ENCODE measurements around the gene CHRM4. TPM values are rescaled to one million over a fixed set of nuclear protein-coding genes. Genes with fewer than 3 reads are reported as not detected.
A peak's percentile ranks its signal among the peaks of the same experiment; 100 is the strongest.

The CHRM4 gene
- total and polyA plus RNA-seq, 2 of the 13 experiments (the other 11 are each of a cell fraction or from before 2014, with no cell fraction given): 0.13 to 0.21 TPM

DNA sequence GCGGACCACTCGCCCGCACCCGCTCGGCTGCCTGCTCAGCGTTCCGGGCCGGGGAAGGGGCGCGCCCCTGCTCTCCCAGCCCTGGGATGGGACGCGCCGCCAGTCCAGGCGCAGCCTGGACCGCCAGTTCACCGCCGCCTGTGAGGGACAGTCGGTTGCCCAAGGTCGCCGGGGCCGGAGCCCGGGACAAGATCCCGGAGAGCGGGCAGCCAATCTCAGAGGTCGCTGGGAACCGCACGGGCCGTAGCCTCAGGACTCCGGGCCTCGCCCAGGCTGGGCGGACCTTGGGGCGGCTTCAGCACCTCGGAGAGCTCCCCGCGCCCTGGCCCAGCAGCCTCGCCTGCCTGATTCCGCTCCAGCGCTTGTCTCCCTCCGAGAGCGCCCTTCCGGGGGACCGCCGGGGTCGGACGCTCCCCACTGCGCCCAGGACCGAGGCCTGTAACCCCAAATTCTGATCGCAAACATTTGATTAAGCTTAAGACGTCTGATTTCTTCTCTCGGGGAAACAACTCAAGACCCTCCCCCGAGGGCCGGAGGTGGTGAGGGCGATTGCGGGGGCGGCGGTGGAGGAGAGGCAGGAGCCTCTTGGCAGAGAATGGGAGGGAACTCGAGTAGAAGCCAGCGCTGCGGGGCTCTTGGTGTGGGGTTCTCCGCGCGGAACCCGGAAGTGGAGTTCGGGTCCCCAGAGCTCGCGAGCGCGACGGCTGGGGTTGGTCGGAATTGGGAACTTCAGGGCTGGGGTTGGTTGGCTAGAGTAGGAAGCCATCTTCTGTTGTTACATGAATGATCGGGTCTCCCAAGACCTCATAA lies 1.1 kb upstream of the CHRM4 start (continued):
- TF ChIP-seq, protein P1, sequence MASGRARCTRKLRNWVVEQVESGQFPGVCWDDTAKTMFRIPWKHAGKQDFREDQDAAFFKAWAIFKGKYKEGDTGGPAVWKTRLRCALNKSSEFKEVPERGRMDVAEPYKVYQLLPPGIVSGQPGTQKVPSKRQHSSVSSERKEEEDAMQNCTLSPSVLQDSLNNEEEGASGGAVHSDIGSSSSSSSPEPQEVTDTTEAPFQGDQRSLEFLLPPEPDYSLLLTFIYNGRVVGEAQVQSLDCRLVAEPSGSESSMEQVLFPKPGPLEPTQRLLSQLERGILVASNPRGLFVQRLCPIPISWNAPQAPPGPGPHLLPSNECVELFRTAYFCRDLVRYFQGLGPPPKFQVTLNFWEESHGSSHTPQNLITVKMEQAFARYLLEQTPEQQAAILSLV (CRISPR knock-in tag; IDR thresholded peaks at IDR 0.05; ENCODE audit: borderline replicate concordance): peak; percentile 98
- TF ChIP-seq HDAC6 (IDR thresholded peaks at IDR 0.05; ENCODE audit: low read depth, low read length) (no peak), SOX6 (IDR thresholded peaks at IDR 0.05) (no peak), SOX6 (CRISPR knock-in tag; IDR thresholded peaks at IDR 0.05) (peak; percentile 73), SP2 (CRISPR knock-in tag; IDR thresholded peaks at IDR 0.05) (0 out of 2 replicates have a peak, but pooled peaks have one; percentile 47), FOXJ3 (CRISPR knock-in tag; IDR thresholded peaks at IDR 0.05; ENCODE audit: borderline replicate concordance) (peak; percentile 69), CCAR2 (optimal IDR thresholded peaks at IDR 0.05; ENCODE audit: low read depth, low read length) (no peak), ZBTB38 (CRISPR knock-in tag; IDR thresholded peaks at IDR 0.05) (peak; percentile 81), NFKB2 (CRISPR knock-in tag; IDR thresholded peaks at IDR 0.05; ENCODE audit: borderline replicate concordance) (peak; percentile 100), ZSCAN21 (CRISPR knock-in tag; IDR thresholded peaks at IDR 0.05; ENCODE audit: borderline replicate concordance) (peak; percentile 99), ZNF207 (IDR thresholded peaks at IDR 0.05; ENCODE audit: borderline replicate concordance) (no peak), JUND (CRISPR knock-in tag; IDR thresholded peaks at IDR 0.05) (peak; percentile 59; the same call in 1 of the 2 replicates), SALL2 (CRISPR knock-in tag; IDR thresholded peaks at IDR 0.05) (peak; percentile 99), BORCS8-MEF2B (CRISPR knock-in tag; IDR thresholded peaks at IDR 0.05) (peak; percentile 98), ADNP (CRISPR knock-in tag; IDR thresholded peaks at IDR 0.05) (peak; percentile 61; the same call in 1 of the 2 replicates), HOXD1 (CRISPR knock-in tag; IDR thresholded peaks at IDR 0.05) (peak; percentile 96), ZNF382 (CRISPR knock-in tag; IDR thresholded peaks at IDR 0.05; ENCODE audit: borderline replicate concordance) (no peak), XBP1 (CRISPR knock-in tag; IDR thresholded peaks at IDR 0.05) (peak; percentile 97)
- TF ChIP-seq, protein P2, sequence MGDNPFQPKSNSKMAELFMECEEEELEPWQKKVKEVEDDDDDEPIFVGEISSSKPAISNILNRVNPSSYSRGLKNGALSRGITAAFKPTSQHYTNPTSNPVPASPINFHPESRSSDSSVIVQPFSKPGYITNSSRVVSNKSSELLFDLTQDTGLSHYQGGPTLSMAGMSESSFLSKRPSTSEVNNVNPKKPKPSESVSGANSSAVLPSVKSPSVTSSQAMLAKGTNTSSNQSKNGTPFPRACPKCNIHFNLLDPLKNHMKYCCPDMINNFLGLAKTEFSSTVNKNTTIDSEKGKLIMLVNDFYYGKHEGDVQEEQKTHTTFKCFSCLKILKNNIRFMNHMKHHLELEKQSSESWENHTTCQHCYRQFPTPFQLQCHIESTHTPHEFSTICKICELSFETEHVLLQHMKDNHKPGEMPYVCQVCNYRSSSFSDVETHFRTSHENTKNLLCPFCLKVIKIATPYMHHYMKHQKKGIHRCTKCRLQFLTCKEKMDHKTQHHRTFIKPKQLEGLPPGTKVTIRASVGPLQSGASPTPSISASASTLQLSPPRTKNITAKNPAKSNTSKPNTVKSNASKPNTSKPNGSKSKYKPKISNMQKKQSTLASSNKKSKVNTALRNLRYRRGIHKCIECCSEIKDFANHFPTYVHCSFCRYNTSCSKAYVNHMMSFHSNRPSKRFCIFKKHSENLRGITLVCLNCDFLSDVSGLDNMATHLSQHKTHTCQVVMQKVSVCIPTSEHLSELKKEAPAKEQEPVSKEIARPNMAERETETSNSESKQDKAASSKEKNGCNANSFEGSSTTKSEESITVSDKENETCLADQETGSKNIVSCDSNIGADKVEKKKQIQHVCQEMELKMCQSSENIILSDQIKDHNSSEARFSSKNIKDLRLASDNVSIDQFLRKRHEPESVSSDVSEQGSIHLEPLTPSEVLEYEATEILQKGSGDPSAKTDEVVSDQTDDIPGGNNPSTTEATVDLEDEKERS (CRISPR knock-in tag; IDR thresholded peaks at IDR 0.05): peak; percentile 97
- TF ChIP-seq, protein P3, sequence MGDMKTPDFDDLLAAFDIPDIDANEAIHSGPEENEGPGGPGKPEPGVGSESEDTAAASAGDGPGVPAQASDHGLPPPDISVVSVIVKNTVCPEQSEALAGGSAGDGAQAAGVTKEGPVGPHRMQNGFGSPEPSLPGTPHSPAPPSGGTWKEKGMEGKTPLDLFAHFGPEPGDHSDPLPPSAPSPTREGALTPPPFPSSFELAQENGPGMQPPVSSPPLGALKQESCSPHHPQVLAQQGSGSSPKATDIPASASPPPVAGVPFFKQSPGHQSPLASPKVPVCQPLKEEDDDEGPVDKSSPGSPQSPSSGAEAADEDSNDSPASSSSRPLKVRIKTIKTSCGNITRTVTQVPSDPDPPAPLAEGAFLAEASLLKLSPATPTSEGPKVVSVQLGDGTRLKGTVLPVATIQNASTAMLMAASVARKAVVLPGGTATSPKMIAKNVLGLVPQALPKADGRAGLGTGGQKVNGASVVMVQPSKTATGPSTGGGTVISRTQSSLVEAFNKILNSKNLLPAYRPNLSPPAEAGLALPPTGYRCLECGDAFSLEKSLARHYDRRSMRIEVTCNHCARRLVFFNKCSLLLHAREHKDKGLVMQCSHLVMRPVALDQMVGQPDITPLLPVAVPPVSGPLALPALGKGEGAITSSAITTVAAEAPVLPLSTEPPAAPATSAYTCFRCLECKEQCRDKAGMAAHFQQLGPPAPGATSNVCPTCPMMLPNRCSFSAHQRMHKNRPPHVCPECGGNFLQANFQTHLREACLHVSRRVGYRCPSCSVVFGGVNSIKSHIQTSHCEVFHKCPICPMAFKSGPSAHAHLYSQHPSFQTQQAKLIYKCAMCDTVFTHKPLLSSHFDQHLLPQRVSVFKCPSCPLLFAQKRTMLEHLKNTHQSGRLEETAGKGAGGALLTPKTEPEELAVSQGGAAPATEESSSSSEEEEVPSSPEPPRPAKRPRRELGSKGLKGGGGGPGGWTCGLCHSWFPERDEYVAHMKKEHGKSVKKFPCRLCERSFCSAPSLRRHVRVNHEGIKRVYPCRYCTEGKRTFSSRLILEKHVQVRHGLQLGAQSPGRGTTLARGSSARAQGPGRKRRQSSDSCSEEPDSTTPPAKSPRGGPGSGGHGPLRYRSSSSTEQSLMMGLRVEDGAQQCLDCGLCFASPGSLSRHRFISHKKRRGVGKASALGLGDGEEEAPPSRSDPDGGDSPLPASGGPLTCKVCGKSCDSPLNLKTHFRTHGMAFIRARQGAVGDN (CRISPR knock-in tag; IDR thresholded peaks at IDR 0.05): peak; percentile 87
